HepG2 (cell line): ENCODE measurements around the gene CAPZB. TPM values are rescaled to one million over a fixed set of nuclear protein-coding genes. Genes with fewer than 3 reads are reported as not detected.

ENCODE experiments used
- ATF7-NPFF ChIP-seq: sonication (generic); formaldehyde crosslinking; IDR thresholded peaks from 2 replicates; pipeline ENCODE4 v1.8.1; 2023; ENCODE audit warnings: mild to moderate bottlenecking, low read depth, missing genetic modification reagents, moderate library complexity
- RFX1 ChIP-seq: fragments of 450-650 bp; IDR thresholded peaks from 2 replicates; pipeline ENCODE4 v1.6.1; 2017
- SAP130 ChIP-seq: IDR thresholded peaks from 2 replicates; pipeline ENCODE4 v1.6.1; 2016; ENCODE audit warnings: low read depth
- SKI ChIP-seq: fragments of 450-650 bp; IDR thresholded peaks from one replicate; pipeline ENCODE4 v1.6.1; 2018; ENCODE audit warnings: mild to moderate bottlenecking; ENCODE audit not compliant: partially characterized antibody
- TP53 ChIP-seq: sonication (generic); formaldehyde crosslinking; conservative IDR thresholded peaks from 2 replicates; pipeline ENCODE4 v1.4.0; 2020; ENCODE audit warnings: missing genetic modification reagents
- ZKSCAN8 ChIP-seq: IDR thresholded peaks from 2 replicates; pipeline ENCODE4 v1.6.1; 2016; ENCODE audit warnings: borderline replicate concordance, missing genetic modification reagents, missing compliant biosample characterization
- ZNF143 ChIP-seq: sonication (generic); formaldehyde crosslinking; IDR thresholded peaks from 2 replicates; pipeline ENCODE4 v1.4.0; 2020; ENCODE audit warnings: missing genetic modification reagents
- ZNF234 ChIP-seq: sonication (generic); formaldehyde crosslinking; conservative IDR thresholded peaks from 2 replicates; pipeline ENCODE4 v1.5.1; 2020; ENCODE audit warnings: mild to moderate bottlenecking, missing genetic modification reagents
- ZNF251 ChIP-seq: sonication (generic); formaldehyde crosslinking; IDR thresholded peaks from 2 replicates; pipeline ENCODE4 v1.9.0; 2021; ENCODE audit warnings: mild to moderate bottlenecking, missing genetic modification reagents
- ZNF326 ChIP-seq: sonication (generic); formaldehyde crosslinking; IDR thresholded peaks from 2 replicates; pipeline ENCODE4 v1.4.0; 2020; ENCODE audit warnings: missing genetic modification reagents, borderline replicate concordance
- ZNF382 ChIP-seq: sonication (generic); formaldehyde crosslinking; IDR thresholded peaks from 2 replicates; pipeline ENCODE4 v1.5.0; 2020; ENCODE audit warnings: missing genetic modification reagents, mild to moderate bottlenecking, borderline replicate concordance
- ZNF644 ChIP-seq: IDR thresholded peaks from 2 replicates; pipeline ENCODE4 v1.6.1; 2016; ENCODE audit warnings: low read depth
- ZNF841 ChIP-seq: sonication (generic); formaldehyde crosslinking; IDR thresholded peaks from 2 replicates; pipeline ENCODE4 v1.8.1; 2023; ENCODE audit warnings: missing genetic modification reagents, borderline replicate concordance
- ZNF883 ChIP-seq: sonication (generic); formaldehyde crosslinking; IDR thresholded peaks from 2 replicates; pipeline ENCODE4 v1.5.1; 2020; ENCODE audit warnings: mild to moderate bottlenecking, missing genetic modification reagents; ENCODE audit errors: not compliant biosample characterization
- polyA plus RNA-seq, 8 experiments: library from polyadenylated mRNA; depleted of rRNA in 3 of 8; stranded (reverse) in 7 of 8; unstranded in 1 of 8; fragments of >200 nt; fragmentation: Illumina TruSeq in 4 of 8; extraction: Trizol in 4 of 8; gene quantifications; 2 replicates each; pipeline versions ENCODE4 v1.2.1 to v1.2.3, GENCODE V29; 2011 to 2016; ENCODE audit warnings: low read depth in 4 of 8, missing spikeins in 1 of 8, mixed read lengths in 1 of 8; ENCODE audit not compliant: insufficient read depth in 1 of 8
- total RNA-seq, 5 experiments: library from RNA; depleted of rRNA; stranded (reverse); fragments of >200 nt; fragmentation: Illumina TruSeq; extraction: Trizol; gene quantifications; 2 replicates each; pipeline ENCODE4 v1.2.3, GENCODE V29; 2016; ENCODE audit warnings: low read depth in 1 of 5
- TF ChIP-seq, protein P1 (sequence below): IDR thresholded peaks from 2 replicates; pipeline ENCODE4 v1.6.1; 2016; ENCODE audit warnings: low read depth, control low read depth
- TF ChIP-seq, protein P2 (sequence below): sonication (generic); formaldehyde crosslinking; IDR thresholded peaks from 2 replicates; pipeline ENCODE4 v1.8.1; 2022; ENCODE audit warnings: mild to moderate bottlenecking, missing genetic modification reagents
- TF ChIP-seq, protein P3 (sequence below): IDR thresholded peaks from 2 replicates; pipeline ENCODE4 v1.6.1; 2016; ENCODE audit warnings: mild to moderate bottlenecking
- TF ChIP-seq, protein P4 (sequence below): sonication (generic); formaldehyde crosslinking; IDR thresholded peaks from 2 replicates; pipeline ENCODE4 v1.9.0; 2021; ENCODE audit warnings: missing genetic modification reagents, borderline replicate concordance
- TF ChIP-seq, protein P5 (sequence below): sonication (generic); formaldehyde crosslinking; IDR thresholded peaks from 2 replicates; pipeline ENCODE4 v1.4.0; 2020; ENCODE audit warnings: mild to moderate bottlenecking, missing genetic modification reagents

Gene CAPZB
- total and polyA plus RNA-seq, 2 of the 13 experiments (the other 11 are each of a cell fraction or from before 2014, with no cell fraction given): 58.9 to 76.9 TPM

DNA sequence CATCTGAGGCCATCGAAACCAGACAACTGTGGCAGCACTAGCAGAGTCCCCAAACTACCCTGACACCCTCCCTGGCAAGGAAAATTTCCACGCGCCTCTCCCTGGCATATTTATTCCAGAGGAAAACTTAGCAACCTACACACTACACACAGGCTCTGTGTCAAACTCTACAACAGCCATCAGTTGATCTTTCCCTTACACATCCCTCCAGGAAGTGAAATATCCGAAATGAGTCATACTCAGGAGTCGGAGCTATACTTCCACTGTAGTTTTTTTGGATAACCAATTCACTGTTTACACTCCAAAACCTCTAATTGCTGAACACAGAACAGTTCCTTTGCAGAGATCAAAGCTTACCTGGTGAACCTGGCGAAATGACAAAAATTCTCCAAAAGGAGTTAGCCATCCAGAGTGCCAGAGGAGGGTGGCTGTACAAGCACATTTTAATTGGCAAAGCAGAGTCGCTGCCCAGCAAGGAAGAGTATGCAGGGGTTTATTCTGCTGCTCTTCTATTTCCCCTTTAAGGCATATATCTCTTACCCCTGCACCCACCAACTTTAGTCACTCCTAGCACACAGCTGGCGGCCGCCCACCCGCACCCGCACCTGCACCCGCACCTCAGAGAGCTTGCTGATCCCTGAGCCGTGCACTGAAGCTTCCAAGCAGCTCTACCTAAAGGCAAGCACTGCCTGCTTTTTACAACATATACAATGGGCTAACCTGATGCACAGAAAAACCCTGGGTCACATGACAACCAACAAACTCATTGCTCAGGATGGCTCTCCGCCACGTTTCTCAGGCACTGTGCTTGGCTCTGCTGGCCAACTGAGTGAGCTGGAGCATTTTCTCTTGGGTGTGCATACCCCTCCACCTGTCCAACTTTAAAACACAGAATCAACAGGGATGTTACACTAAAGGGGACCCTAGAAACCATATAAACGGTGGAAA lies 54.9 kb downstream of the CAPZB start (continued):
- TF ChIP-seq SAP130 (CRISPR knock-in tag) (peak; percentile 85), RFX1 (no peak), ZNF841 (no peak), ZNF326 (CRISPR knock-in tag) (no peak), ZNF644 (CRISPR knock-in tag) (no peak), ZNF883 (CRISPR knock-in tag) (no peak), ATF7-NPFF (CRISPR knock-in tag) (no peak), TP53 (no peak), ZNF234 (CRISPR knock-in tag) (no peak), SKI (no peak), ZKSCAN8 (CRISPR knock-in tag) (peak; percentile 51; the same call in 1 of the 2 replicates), ZNF251 (CRISPR knock-in tag) (no peak), ZNF143 (no peak), ZNF382 (CRISPR knock-in tag) (no peak)
- TF ChIP-seq, protein P1, sequence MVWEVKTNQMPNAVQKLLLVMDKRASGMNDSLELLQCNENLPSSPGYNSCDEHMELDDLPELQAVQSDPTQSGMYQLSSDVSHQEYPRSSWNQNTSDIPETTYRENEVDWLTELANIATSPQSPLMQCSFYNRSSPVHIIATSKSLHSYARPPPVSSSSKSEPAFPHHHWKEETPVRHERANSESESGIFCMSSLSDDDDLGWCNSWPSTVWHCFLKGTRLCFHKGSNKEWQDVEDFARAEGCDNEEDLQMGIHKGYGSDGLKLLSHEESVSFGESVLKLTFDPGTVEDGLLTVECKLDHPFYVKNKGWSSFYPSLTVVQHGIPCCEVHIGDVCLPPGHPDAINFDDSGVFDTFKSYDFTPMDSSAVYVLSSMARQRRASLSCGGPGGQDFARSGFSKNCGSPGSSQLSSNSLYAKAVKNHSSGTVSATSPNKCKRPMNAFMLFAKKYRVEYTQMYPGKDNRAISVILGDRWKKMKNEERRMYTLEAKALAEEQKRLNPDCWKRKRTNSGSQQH (CRISPR knock-in tag): no peak
- TF ChIP-seq, protein P2, sequence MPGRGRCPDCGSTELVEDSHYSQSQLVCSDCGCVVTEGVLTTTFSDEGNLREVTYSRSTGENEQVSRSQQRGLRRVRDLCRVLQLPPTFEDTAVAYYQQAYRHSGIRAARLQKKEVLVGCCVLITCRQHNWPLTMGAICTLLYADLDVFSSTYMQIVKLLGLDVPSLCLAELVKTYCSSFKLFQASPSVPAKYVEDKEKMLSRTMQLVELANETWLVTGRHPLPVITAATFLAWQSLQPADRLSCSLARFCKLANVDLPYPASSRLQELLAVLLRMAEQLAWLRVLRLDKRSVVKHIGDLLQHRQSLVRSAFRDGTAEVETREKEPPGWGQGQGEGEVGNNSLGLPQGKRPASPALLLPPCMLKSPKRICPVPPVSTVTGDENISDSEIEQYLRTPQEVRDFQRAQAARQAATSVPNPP: no peak
- TF ChIP-seq, protein P3, sequence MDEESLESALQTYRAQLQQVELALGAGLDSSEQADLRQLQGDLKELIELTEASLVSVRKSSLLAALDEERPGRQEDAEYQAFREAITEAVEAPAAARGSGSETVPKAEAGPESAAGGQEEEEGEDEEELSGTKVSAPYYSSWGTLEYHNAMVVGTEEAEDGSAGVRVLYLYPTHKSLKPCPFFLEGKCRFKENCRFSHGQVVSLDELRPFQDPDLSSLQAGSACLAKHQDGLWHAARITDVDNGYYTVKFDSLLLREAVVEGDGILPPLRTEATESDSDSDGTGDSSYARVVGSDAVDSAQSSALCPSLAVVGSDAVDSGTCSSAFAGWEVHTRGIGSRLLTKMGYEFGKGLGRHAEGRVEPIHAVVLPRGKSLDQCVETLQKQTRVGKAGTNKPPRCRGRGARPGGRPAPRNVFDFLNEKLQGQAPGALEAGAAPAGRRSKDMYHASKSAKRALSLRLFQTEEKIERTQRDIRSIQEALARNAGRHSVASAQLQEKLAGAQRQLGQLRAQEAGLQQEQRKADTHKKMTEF (CRISPR knock-in tag): 0 out of 2 replicates have a peak, but pooled peaks have one; percentile 17
- TF ChIP-seq, protein P4, sequence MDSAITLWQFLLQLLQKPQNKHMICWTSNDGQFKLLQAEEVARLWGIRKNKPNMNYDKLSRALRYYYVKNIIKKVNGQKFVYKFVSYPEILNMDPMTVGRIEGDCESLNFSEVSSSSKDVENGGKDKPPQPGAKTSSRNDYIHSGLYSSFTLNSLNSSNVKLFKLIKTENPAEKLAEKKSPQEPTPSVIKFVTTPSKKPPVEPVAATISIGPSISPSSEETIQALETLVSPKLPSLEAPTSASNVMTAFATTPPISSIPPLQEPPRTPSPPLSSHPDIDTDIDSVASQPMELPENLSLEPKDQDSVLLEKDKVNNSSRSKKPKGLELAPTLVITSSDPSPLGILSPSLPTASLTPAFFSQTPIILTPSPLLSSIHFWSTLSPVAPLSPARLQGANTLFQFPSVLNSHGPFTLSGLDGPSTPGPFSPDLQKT (CRISPR knock-in tag): no peak
- TF ChIP-seq, protein P5, sequence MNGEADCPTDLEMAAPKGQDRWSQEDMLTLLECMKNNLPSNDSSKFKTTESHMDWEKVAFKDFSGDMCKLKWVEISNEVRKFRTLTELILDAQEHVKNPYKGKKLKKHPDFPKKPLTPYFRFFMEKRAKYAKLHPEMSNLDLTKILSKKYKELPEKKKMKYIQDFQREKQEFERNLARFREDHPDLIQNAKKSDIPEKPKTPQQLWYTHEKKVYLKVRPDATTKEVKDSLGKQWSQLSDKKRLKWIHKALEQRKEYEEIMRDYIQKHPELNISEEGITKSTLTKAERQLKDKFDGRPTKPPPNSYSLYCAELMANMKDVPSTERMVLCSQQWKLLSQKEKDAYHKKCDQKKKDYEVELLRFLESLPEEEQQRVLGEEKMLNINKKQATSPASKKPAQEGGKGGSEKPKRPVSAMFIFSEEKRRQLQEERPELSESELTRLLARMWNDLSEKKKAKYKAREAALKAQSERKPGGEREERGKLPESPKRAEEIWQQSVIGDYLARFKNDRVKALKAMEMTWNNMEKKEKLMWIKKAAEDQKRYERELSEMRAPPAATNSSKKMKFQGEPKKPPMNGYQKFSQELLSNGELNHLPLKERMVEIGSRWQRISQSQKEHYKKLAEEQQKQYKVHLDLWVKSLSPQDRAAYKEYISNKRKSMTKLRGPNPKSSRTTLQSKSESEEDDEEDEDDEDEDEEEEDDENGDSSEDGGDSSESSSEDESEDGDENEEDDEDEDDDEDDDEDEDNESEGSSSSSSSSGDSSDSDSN: no peak
